SKM-1 (cell line): ENCODE results near the gene TMEM256.

Experiments used
- DNase-seq: peaks from one replicate; lab custom pipeline; 2025; ENCODE audit not compliant: unreplicated experiment; lab: John Stamatoyannopoulos, UW

TMEM256 gene

GRCh38 chr17:7408863-7409262 lies 5.0 kb upstream of the TMEM256 start:
- no peak for DNase-seq

DNA sequence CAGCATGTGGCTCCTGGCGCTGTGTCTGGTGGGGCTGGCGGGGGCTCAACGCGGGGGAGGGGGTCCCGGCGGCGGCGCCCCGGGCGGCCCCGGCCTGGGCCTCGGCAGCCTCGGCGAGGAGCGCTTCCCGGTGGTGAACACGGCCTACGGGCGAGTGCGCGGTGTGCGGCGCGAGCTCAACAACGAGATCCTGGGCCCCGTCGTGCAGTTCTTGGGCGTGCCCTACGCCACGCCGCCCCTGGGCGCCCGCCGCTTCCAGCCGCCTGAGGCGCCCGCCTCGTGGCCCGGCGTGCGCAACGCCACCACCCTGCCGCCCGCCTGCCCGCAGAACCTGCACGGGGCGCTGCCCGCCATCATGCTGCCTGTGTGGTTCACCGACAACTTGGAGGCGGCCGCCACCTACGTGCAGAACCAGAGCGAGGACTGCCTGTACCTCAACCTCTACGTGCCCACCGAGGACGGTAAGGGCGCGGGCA lies 4.4 kb upstream of the TMEM256 start:
- no peak for DNase-seq

- DNase-seq: no peak
These were observed 3.8 kb upstream of the TMEM256 start, which contains the start of gene NLGN2 for GRCh38 chr17:7407485-7408251. NLGN2 (plus strand) TSS chr17:7407845; CDS start chr17:7408256, 411 bp downstream.

DNA sequence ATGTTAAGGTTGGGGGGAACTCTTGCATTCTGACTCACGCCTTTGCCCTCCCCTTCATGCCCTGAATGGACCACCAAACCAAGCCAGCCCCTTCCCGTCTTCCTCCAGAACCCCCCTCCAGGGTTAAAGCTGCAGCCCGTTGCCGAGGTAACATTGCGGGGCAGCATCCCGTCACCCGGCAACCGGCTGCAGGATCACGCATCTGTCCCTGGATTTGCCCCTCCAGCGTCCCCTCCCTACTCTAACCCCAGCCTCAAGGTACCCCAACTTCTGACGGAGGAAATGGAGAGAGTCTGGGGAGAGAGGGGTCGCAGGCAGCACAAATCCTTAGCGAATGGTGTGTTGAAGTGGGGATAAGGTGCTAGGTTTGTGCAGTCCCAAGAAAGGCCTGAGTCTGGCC lies 3.2 kb upstream of the TMEM256 start:
- DNase-seq: no peak

- no peak for DNase-seq
These were observed 2.4 kb upstream of the TMEM256 start for GRCh38 chr17:7406235-7406825.

DNA sequence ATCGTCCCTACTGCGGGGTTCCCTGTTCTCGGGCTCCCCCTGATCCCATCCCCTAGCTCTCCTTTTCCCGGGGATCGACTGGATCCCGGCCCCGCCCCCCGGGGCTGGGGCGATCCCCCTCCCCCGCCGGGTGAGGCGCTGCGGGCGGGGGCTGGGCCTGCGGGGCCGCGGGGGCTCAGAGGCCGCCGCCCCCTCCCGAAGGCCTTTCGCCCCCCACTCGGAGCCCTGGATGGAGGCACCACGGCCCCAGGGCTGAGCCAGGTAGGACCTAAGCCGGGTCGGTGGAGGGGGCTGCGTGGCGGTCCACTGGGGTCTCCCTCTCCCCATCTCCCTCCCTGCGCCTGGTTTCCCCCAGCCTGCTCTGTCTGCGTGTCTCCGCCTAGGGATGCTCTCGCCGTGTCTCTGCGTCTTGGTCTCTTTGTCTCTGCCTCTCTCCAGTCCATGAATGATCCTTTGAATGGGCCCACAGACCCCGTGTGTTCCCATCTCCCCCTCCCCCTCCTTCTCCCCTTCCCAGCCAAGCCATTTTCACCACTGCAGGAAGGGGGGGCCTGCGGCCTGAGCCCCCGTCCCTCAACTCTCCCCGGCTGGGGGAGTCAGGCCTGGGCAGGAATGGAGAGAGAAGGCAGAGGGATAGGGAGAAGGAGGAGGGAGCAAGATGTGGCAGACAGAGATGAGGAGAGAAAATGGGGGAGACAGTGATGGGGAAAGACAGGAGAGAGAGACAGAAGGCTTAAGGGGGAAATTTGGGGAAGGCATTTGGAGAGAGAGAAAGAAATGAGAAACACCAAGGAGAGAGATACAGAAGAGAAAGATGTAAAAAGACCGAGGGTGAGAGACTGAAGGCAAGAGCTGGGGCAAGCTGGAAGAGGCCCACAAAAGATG lies 1.7 kb upstream of the TMEM256 start:
- DNase-seq: no peak

DNA sequence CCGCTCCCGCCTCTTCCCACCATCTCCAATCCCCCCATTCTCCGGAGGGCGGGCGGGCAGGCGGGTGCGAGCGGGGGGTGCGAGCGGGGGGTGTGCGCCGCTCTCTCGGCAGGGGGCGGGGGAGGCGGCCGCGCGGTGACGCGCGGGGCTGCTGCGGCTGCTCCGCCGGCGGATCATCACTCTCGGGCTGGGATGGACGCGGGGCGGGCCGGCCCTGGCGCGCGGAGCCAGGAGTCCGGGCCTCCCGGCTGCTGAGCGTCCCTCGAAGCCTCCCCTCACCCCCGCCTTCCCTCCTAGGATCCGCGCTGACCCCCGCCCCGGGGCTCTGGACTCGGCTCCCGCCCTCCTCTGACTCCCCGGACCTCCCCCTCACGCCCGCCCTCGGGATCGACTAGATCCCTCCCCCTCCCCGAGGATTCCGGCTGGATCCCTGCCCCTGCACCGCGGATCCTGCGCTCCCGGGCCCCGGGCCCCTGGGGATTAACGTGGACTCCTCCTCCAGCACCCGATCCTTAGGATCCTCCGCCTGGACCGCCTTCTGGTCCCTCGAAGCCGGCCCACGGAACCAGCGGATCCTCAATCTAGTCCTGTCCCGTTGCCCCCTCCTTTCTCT lies 946 bp upstream of the TMEM256 start:
- no peak for DNase-seq

GRCh38 chr17:7403727-7403976 lies 245 bp downstream of the TMEM256 start:
- no peak for DNase-seq

DNA sequence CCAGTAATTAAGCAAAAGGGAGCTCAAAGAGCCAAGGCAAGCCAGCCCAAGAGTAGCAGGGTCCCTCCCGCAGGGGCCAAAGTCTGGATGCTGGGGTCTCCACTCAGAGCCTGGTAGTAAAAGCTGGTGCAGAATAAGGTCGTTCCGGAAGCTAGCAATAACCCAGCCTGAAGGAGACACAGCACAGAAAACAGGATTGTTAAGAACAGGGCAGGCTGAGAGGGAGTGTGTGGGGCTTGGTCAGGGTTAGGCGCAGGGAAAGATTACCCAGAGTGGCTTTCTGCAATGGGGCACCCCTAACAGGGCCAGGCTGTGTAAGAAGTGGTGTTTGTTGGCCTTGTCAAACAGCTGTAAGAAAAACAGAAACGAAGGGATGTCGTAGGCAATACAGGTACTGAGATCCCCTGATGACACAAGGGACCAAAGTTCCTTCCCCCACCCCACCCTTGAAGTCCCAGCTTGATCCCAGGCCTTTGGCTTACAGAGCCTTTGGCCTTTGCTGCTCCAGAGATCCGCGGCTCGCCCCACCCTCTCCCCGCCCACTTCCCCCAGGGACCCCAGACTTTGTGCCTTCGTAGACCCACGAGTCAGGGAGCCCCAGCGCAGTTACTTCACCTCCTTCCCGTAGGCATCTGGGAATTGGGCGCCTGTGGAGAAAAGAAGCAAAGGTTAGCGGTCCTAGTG lies 712 bp downstream of the TMEM256 start:
- no peak for DNase-seq

GRCh38 chr17:7398612-7399011 lies 5.3 kb downstream of the TMEM256 start:
- DNase-seq: no peak

DNA sequence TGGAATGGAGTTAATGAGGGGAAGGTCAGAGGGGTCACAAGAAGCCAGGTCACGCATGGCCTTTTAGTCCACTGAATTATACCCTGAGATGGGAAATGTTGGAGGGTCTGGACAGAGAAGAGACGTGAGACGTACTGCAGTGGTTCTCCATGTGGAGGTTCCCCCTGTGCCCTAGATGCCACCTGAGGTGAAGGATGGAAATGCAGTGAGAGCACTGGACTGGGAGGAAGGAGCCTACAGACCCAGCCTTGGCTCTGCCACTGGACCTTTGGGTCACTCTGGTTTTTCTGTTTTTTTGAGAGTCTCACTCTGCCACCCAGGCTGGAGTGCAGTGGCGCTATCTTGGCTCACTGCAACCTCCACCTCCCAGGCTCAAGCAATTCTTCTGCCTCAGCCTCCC lies 7.8 kb downstream of the TMEM256 start:
- no peak for DNase-seq

GRCh38 chr17:7394452-7395191 lies 9.3 kb downstream of the TMEM256 start, which contains the start of gene PLSCR3:
PLSCR3 (minus strand) TSS chr17:7394525; CDS start chr17:7394110, 415 bp downstream.
- DNase-seq: peak; percentile 18

DNA sequence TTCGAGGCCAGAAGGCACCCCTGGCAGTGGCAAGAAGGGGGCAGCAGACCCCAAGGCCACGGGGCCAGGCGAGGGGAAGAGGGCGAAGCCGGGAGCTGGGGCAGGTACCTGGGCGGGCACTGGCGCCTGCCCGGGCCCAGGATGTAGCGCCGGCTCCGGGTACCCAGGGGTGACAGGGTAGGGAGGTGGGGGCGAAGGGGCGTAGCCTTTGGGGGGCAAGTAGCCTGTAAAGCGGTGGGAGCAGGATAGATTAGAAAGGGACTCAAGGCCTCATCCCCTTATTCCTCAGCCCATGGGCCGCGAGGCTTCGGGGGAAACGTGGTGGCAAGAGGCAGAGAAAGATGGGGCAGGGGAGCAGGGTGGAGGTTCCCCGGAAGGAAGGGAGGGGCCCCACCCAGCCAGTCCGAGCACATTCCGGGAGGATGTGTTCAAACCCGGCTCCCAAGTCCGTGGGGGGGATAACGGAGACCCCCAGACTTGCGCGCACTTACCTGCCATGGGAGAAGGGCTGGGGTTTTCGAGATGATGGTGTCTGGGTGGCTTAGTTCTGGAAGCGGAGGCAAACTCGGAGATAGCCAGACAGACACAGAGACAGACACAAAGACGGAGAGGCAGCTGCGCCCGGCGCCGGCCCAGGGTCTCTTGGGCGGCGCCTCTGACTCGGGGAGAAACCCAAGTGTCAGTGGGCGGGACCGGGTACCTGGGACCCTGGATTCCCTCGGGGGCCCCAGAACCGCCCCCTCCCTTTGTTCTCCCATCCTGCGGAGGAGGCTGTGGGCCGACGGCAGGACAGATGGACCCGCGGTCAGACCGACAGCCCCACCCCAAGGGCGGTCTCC lies 10.1 kb downstream of the TMEM256 start:
- DNase-seq: no peak

DNA sequence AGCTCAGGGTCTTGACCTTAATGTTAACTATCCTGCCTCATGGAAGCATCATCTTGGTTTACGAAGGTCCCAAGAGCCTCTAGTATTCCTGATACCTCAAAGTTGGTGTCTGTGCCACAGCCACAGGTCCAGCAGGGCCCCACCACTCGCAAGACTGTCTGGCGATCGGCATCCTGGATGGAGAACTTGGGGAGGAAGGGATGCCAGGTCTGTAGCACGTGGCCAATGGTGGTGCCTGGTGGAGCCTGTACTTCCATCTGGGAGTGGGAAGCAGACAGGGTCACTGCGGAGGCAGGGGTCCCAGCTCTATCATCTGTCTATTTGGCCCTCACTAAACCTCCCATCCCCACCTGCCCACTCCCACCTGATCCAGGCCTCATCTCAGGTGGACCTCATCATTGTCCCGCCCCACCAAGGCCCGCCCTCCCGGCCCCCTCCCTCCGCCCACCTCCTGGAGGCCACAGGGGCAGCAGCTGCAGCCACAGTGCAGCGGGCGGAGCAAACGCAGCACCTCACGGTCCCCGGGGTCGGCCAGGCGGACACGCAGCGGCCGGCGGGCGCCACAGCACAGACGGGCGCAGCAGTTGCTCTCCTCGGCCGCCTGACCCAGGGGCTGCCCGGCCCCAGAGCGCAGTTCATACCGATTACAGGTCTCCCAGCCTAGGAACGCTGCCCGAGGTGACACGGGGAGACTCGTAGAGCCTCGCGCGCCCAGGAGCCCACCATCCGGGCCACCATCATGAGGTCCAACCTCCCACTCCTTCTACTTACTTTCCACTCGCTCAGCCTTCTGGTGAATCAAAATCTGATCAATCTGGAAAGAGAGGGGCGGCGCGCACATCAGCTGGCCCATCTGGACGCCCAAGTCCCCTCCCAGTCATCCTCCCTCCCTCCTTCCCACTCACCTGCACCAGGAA lies 10.9 kb downstream of the TMEM256 start:
- no peak for DNase-seq

DNA sequence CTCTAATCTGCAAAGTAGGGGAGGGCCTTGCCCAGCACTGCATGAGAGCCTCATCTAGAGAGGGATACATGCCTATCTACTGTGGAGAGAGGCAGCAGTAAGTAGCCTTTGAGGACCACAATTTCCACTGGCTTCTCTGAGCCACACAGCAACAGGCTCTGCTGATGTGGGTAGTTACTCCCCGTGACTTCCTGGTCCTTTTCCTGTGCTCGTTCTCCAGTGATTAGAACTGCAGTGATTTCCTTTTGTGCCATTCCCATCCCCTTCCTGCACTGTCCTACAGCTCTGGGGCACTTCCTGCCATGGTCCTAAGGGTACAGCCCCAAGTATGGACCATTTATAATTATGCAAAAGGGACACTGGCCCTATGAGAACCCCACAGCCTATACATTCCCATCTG lies 12.6 kb downstream of the TMEM256 start:
- no peak for DNase-seq

DNA sequence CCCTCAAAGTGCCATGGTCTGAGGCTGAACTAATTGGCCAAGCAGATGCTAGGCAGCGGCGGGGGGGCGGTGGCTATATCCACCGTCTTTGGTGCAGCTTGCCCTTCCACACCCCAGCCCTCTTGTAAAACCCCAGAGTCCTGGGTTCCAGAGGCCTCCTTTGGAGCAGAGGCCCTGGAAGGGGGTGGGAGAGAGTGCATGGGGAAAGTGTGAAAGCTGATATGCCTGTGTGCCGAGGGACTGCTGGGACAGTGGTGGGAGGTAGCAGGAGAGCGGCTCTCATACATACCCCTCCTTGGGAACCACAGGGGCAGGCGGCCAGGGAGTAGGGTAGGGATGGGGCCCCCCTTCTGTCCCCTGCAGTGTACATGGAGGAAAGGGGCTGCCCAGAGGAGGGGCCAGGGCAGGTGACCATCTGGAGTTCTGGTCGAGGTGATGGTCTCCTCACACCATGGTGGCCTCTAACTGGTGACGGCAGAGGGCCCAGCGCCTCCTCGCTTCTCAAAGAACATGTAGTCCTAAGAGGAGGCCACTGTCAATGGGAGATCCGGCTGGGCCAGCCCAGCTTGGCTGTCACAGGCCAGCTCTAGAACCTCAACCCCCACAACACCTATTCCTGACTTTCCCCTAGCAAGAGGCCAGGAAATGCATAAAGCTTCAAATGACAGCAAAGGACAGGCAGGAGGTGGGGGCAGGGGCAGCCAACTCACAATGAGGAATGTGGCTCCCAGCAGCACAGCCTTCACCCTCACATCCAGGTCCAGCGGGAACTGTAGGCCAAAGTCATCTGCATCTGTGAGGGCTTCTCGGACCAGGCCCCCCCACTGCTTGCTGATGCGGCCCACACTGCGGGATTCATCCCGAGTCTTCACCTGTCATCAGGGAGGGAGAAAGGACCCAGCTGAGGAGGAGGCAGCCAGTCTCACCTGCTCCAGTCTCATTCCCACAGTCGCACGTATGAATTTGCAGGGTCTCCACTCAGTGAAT lies 13.7 kb downstream of the TMEM256 start:
- DNase-seq: no peak

DNA sequence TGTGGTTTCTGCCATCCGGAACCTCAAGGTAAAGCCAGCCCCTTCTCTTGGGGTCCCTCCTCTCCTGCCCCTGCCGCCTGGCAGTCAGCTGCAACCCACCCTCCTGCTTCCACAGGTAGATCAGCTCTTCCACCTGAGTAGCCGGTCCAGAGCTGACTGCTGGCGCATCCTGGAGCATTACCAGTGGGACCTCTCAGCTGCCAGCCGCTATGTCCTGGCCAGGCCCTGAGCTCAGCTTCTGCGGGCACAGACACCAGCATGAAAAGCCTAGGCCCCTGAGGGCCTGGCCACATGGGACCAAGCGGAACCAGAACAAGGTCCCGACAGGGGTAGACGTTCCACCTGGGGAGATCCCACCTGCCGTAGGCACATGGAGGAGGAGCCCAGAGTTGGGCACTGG lies 15.0 kb downstream of the TMEM256 start:
- DNase-seq: no peak
